Caki2 (cell line): ENCODE data around the gene POLR2I. TPM values are rescaled to one million over a fixed set of nuclear protein-coding genes. Genes with fewer than 3 reads are reported as not detected.
A peak's percentile ranks its signal among the peaks of the same experiment; 100 is the strongest.

Experiments
- DNase-seq: peaks from one replicate; pipeline ENCODE4 v3.0.0-alpha.2; 2015; ENCODE audit warnings: low read depth
- in situ Hi-C: cut with HindIII; loops from 2 replicates; pipeline ENCODE4 v1.10.0; 2016; ENCODE audit warnings: low sequenced_read_pairs, low pct_unique_long_range_greater_than_20kb, mixed read lengths
- total RNA-seq: library from RNA; depleted of rRNA; stranded (reverse); fragments of >200 nt; shearing (Covaris generic); gene quantifications from 2 replicates; pipeline ENCODE4 v1.2.3, GENCODE V29; 2014; ENCODE audit warnings: low replicate concordance; rRNA removed

Gene POLR2I
- 110 and 136 TPM in 2 replicates for total RNA-seq

- DNase-seq, result peak; percentile 100
- in situ Hi-C loops, result no loop called here
Measured at GRCh38 chr19:36114721-36115452, at the start of gene POLR2I. POLR2I (minus strand) TSS chr19:36114875; CDS start chr19:36114856, 19 bp downstream.

DNA sequence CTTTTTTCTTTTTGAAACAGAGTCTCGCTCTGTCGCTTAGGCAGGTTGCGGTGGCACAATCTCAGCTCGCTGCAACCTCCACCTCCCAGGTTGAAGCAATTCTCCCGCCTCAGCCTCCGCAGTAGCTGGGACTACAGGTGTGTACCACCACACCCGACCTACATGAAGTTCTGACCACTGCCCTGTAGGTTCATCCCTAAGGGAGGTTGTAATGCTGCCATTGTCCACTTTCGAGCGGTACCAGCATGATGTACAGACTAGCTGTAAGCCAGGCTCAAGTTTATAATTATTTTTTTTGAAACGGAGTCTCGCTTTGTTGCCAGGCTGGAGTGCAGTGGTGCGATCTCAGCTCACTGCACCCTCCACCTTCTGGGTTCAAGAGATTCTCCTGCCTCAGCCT lies 49.1 kb upstream of the POLR2I start:
- in situ Hi-C loops, result no loop called here
- DNase-seq, result no peak

- in situ Hi-C loops, result no loop called here
- DNase-seq, result no peak
Measured at GRCh38 chr19:36160821-36161596, 46.3 kb upstream of the POLR2I start.

GRCh38 chr19:36153126-36153525 lies 38.5 kb upstream of the POLR2I start:
- in situ Hi-C loops, result no loop called here
- DNase-seq, result no peak

DNA sequence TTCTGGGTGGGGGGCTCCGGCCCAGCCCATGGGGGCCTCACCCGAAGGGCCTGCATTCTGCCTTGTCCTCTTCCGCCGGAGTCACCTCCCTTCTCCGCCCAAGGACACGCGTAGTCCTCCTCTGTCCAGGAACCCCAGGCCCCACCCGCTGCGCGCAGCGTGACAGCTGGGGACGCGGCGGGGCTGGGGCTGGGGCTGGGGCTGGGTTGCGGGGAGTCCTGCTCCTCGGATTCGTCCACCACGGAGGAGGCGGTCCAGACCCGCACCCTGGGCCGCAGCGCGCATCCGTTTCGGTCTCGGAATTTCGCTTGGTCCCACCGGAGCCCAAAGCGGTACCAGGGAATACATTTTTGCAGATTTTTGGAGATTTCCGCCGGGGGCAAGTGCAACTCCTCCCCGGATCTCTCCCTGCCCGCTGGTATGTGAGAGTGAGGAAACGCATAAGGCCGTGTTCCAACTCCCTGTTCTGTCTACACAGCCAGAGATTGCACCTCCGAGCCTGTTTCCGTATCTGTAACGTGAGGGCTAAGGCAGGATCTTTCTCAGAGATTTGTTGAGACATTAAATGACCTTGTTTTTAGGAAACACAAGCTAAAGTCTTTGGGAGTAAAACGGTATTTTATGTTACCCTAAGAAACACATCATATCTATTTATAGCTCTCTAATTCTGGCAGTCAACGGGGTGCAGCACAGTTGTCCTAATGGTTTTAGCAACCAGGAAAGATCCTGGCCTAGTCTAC lies 37.8 kb upstream of the POLR2I start, which contains the start of gene COX7A1:
TSS of gene COX7A1 (minus strand) at position 96 of the 740 bp plus-strand sequence. CDS start at position 56, 40 bp downstream.
- DNase-seq, result no peak
- in situ Hi-C loops, result no loop called here

DNA sequence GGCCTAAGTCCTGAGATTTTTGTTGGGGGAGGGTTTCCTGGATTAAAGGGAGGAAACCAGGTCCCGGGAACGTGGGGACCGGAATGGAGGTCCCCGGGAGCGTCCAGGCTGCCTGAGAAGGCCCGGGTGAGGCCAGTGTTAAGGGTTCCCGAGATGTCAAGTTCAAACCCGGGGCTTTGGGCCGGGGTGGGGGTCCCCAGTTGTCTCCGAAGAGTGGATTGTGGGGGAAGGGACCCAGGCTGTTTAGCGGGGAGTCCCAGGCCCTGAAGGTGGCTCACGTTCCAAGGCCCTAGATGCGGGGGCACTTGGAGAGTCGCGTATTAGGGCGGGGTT lies 37.3 kb upstream of the POLR2I start:
- no peak for DNase-seq
- in situ Hi-C loops, result no loop called here

- no peak for DNase-seq
- in situ Hi-C loops, result no loop called here
Measured at GRCh38 chr19:36151144-36152018, 36.7 kb upstream of the POLR2I start.

GRCh38 chr19:36150586-36150985 lies 35.9 kb upstream of the POLR2I start:
- DNase-seq, result no peak
- in situ Hi-C loops, result no loop called here

DNA sequence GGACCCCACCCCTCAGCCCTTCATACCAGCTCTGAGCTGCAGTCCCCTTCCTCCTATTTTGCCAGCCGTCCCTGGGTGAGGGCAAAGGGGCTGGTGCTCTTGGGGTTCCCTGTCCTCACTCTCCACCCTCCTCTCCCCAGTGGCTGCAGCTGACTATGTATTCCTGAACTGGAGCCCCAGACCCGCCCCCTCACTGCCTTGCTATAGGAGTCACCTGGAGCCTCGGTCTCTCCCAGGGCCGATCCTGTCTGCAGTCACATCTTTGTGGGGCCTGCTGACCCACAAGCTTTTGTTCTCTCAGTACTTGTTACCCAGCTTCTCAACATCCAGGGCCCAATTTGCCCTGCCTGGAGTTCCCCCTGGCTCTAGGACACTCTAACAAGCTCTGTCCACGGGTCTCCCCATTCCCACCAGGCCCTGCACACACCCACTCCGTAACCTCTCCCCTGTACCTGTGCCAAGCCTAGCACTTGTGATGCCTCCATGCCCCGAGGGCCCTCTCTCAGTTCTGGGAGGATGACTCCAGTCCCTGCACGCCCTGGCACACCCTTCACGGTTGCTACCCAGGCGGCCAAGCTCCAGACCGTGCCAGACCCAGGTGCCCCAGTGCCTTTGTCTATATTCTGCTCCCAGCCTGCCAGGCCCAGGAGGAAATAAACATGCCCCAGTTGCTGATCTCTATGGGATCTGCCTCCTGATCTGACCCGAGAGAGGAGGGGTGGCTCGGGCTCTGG lies 35.2 kb upstream of the POLR2I start:
- in situ Hi-C loops, result no loop called here
- DNase-seq, result no peak

GRCh38 chr19:36144624-36145023 lies 29.9 kb upstream of the POLR2I start:
- DNase-seq, result no peak
- in situ Hi-C loops, result no loop called here

- DNase-seq, result no peak
- in situ Hi-C loops, result no loop called here
Measured at GRCh38 chr19:36142496-36142895, 27.8 kb upstream of the POLR2I start.

GRCh38 chr19:36142046-36142445 lies 27.4 kb upstream of the POLR2I start:
- DNase-seq, result no peak
- in situ Hi-C loops, result no loop called here

GRCh38 chr19:36141039-36141927 lies 26.6 kb upstream of the POLR2I start:
- DNase-seq, result peak; percentile 87
- in situ Hi-C loops, result no loop called here

DNA sequence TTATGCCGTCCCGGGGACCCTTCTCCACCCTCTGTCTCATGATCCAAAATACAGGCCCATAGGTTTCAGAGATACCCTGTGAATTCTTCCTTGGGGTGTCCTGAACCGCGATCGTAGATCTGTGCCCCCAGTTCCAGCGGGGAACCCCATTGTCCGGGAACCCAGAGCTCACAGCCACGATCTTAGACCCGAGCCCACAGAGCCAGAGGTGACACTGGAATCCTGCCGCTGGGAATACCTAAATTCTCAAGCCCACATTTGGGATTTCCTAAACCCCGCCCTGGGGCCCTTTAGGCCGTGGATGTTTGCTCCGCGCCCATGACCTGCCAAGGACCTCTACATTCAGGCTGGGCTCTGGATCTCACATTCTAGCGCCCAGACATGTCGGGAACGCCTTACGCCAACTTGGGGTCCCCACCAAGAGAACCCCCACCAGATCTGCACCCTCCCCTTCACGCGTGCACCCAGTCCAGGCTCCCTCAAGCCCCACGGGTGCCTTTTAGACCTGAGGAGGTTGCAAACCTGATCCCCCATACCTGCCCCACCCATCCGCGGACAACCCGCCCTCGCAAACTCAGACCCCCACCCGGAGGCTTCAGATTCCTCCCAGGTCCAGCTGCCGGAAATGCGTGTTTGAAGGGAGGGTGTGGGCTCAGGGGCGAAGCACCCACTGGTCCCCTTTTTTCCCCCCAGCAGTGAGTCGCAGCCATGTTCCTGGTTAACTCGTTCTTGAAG lies 25.8 kb upstream of the POLR2I start:
- peak; percentile 66 for DNase-seq
- in situ Hi-C loops, result no loop called here

DNA sequence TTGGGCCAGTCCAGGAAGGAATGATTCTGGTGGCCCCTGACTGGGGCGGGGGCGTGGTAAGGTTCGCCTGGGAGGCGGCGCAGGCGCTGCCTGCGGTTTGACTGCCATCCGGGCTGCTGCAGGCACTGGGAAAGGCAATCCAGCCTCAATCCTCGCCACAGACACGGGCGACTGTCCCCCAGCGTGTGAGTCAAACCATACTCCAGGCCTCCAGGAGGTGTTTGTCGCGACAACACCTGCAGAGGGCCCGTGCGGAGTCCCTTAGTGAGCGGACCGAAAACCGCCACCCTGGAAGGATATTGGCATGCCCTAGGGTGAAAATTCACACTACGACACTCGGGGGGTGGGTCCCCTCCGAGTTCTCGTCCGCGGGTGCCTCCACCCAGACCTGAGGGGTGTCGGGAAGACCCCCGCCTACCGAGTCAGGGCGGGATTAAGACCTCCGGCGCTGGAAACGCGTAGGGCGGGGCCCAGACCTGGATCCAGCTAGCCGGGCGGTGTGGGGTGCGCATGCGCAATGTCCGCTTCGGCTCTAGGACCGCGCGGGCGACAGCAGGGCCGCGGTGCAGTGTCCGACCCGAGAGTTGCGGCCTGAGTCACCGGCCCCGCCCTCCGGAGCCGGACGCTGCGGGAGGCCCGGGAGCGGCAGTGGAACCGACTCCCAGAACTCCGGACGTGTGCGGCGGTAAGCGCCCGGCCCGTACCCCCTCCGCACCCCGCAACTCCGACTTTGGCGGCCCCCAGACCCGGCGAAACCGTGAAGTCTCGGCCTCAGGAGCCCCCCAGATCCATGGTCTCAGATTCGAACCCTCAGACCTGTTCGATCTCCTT lies 25.0 kb upstream of the POLR2I start, which contains the start of gene CAPNS1:
TSS of gene CAPNS1 (plus strand) at position 594 of the 831 bp plus-strand sequence. CDS start 946 bp downstream, outside the sequence.
- DNase-seq, result peak; percentile 97
- in situ Hi-C loops, result no loop called here
